H1 (cell line): Measurements from ENCODE around the gene LFNG. TPM values are rescaled to one million over a fixed set of nuclear protein-coding genes. Genes with fewer than 3 reads are reported as not detected.

Source experiments
- CTCF ChIA-PET: fragments of 300-600 bp; sonication (Branson Sonifier 250); formaldehyde crosslinking; loops from one replicate; lab custom pipeline; 2021; ENCODE audit not compliant: partially characterized antibody; lab: Charles Lee
- POLR2A ChIA-PET: fragments of 300-600 bp; sonication (Branson Sonifier 250); formaldehyde crosslinking; loops from one replicate; lab custom pipeline; 2021; ENCODE audit warnings: inconsistent platforms; ENCODE audit not compliant: partially characterized antibody; lab: Charles Lee
- DNase-seq, 2 experiments: peaks; one replicate each; pipeline versions ENCODE4 v3.0.0 to v3.0.0-alpha.2; 2010 to 2022; ENCODE audit warnings: low spot score in 2 of 2, low read depth in 1 of 2, mixed read lengths in 1 of 2
- FAIRE-seq: peaks from 2 replicates; lab custom pipeline; 2011; peaks lifted over from hg19 to GRCh38; lab: Jason Lieb, UNC
- H2AFZ ChIP-seq: 2 replicates; pipeline ENCODE4 v1.8.1; 2012; ENCODE audit warnings: low read length, inconsistent platforms
- H2AK5ac ChIP-seq: 2 replicates; pipeline ENCODE4 v1.6.1; 2013; ENCODE audit warnings: low read depth, low read length
- H2BK120ac ChIP-seq: replicated peaks from 2 replicates; pipeline ENCODE3; 2013; ENCODE audit warnings: low read depth, low read length, inconsistent platforms
- H2BK12ac ChIP-seq: 2 replicates; pipeline ENCODE4 v1.6.1; 2013; ENCODE audit warnings: low read depth, low read length
- H2BK15ac ChIP-seq: 2 replicates; pipeline ENCODE4 v1.6.1; 2013; ENCODE audit warnings: low read length
- H2BK20ac ChIP-seq: 2 replicates; pipeline ENCODE4 v1.6.1; 2013; ENCODE audit warnings: low read length
- H2BK5ac ChIP-seq: 2 replicates; pipeline ENCODE4 v1.6.1; 2013; ENCODE audit warnings: low read depth, low read length
- H3K14ac ChIP-seq: 2 replicates; pipeline ENCODE4 v1.6.1; 2013; ENCODE audit warnings: inconsistent platforms; ENCODE audit not compliant: insufficient read length
- H3K18ac ChIP-seq: 2 replicates; pipeline ENCODE4 v1.6.1; 2013; ENCODE audit warnings: low read length; ENCODE audit errors: extremely low read depth
- H3K23ac ChIP-seq: 2 replicates; pipeline ENCODE4 v1.6.1; 2013; ENCODE audit warnings: inconsistent platforms; ENCODE audit not compliant: insufficient read length
- H3K23me2 ChIP-seq: 2 replicates; pipeline ENCODE4 v1.6.1; 2013; ENCODE audit warnings: low read depth, low read length
- H3K27ac ChIP-seq: 2 replicates; pipeline ENCODE4 v1.6.1; 2011; ENCODE audit warnings: low read depth, low read length, inconsistent platforms
- H3K27me3 ChIP-seq, 4 experiments: replicated peaks in 1 of 4; 1 replicate in 1 of 4; 2 replicates in 3 of 4; pipeline versions ENCODE4 v1.6.1 to v1.8.1; 2011 to 2013; ENCODE audit warnings: low read length in 3 of 4, mild to moderate bottlenecking in 3 of 4, inconsistent platforms in 2 of 4, mixed read lengths in 2 of 4, moderate library complexity in 1 of 4; ENCODE audit not compliant: control insufficient read depth in 3 of 4, insufficient read depth in 3 of 4; ENCODE audit errors: extremely low read depth in 1 of 4
- H3K36me3 ChIP-seq, 4 experiments: 2 replicates each; pipeline versions ENCODE4 v1.6.1 to v1.8.1; 2011 to 2013; ENCODE audit warnings: mild to moderate bottlenecking in 4 of 4, low read length in 3 of 4, moderate library complexity in 2 of 4, control low read depth in 1 of 4, inconsistent platforms in 1 of 4; ENCODE audit not compliant: insufficient read depth in 4 of 4, control insufficient read depth in 2 of 4
- H3K4ac ChIP-seq: replicated peaks from 2 replicates; pipeline ENCODE3; 2013; ENCODE audit warnings: low read length, low read depth, mixed read lengths, inconsistent platforms; ENCODE audit not compliant: insufficient read length
- H3K4me1 ChIP-seq, 4 experiments: replicated peaks in 1 of 4; 1 replicate in 1 of 4; 2 replicates in 3 of 4; pipeline versions ENCODE4 v1.6.1 to v1.8.1; 2011 to 2013; ENCODE audit warnings: low read length in 3 of 4, inconsistent platforms in 2 of 4, mixed read lengths in 1 of 4; ENCODE audit not compliant: insufficient read depth in 4 of 4, control insufficient read depth in 3 of 4
- H3K4me2 ChIP-seq, 2 experiments: 2 replicates each; pipeline versions ENCODE4 v1.6.1 to v1.8.1; 2011 to 2013; ENCODE audit warnings: low read depth in 2 of 2, low read length in 2 of 2, control low read depth in 1 of 2, inconsistent platforms in 1 of 2, mild to moderate bottlenecking in 1 of 2; ENCODE audit not compliant: insufficient read depth in 1 of 2
- H3K4me3 ChIP-seq, 4 experiments: fragments of 200-600, 300-600 bp in 1 of 4; sonication (generic), shearing (Covaris generic), sonication (Bioruptor Twin) in 1 of 4; 2 replicates each; pipeline versions ENCODE4 v1.5.1 to v1.8.1; 2011 to 2016; ENCODE audit warnings: low read length in 4 of 4, low read depth in 3 of 4, control low read depth in 2 of 4, inconsistent platforms in 2 of 4, mild to moderate bottlenecking in 2 of 4, mixed read lengths in 1 of 4, moderate library complexity in 1 of 4; ENCODE audit not compliant: insufficient read depth in 2 of 4; ENCODE audit errors: extremely low read depth in 1 of 4
- H3K56ac ChIP-seq: replicated peaks from 2 replicates; pipeline ENCODE3; 2013; ENCODE audit warnings: low read depth, mild to moderate bottlenecking, mixed read lengths, low read length, inconsistent platforms; ENCODE audit not compliant: insufficient read length
- H3K79me1 ChIP-seq: 2 replicates; pipeline ENCODE4 v1.6.1; 2013; ENCODE audit warnings: low read depth, low read length, control low read depth
- H3K79me2 ChIP-seq, 2 experiments: 2 replicates each; pipeline versions ENCODE4 v1.6.1 to v1.8.1; 2012 to 2013; ENCODE audit warnings: low read length in 2 of 2, mild to moderate bottlenecking in 2 of 2, inconsistent platforms in 1 of 2; ENCODE audit not compliant: insufficient read depth in 2 of 2, control insufficient read depth in 1 of 2
- H3K9ac ChIP-seq, 4 experiments: replicated peaks in 1 of 4; 1 replicate in 1 of 4; 2 replicates in 3 of 4; pipeline versions ENCODE4 v1.6.1 to v1.8.1; 2011 to 2013; ENCODE audit warnings: low read depth in 3 of 4, low read length in 3 of 4, control low read depth in 2 of 4, mild to moderate bottlenecking in 2 of 4, moderate library complexity in 2 of 4, inconsistent platforms in 1 of 4; ENCODE audit errors: extremely low read depth in 1 of 4
- H3K9me3 ChIP-seq, 2 experiments: 2 replicates each; pipeline versions ENCODE4 v1.6.1 to v1.8.1; 2012 to 2013; ENCODE audit warnings: mild to moderate bottlenecking in 2 of 2, moderate library complexity in 2 of 2, control low read depth in 1 of 2, inconsistent platforms in 1 of 2, low read depth in 1 of 2, low read length in 1 of 2, mixed read lengths in 1 of 2; ENCODE audit not compliant: insufficient read depth in 2 of 2
- H4K20me1 ChIP-seq, 2 experiments: replicated peaks in 1 of 2; 2 replicates each; pipeline versions ENCODE3 to v1.8.1; 2011 to 2013; ENCODE audit warnings: inconsistent platforms in 2 of 2, low read length in 2 of 2, mild to moderate bottlenecking in 1 of 2; ENCODE audit not compliant: insufficient read depth in 2 of 2, control insufficient read depth in 1 of 2
- H4K5ac ChIP-seq: 2 replicates; pipeline ENCODE4 v1.6.1; 2013; ENCODE audit warnings: low read length, low read depth, mixed read lengths, inconsistent platforms; ENCODE audit not compliant: insufficient read length
- H4K8ac ChIP-seq: 2 replicates; pipeline ENCODE4 v1.8.0; 2013; ENCODE audit warnings: mild to moderate bottlenecking, moderate library complexity, low read length, inconsistent platforms; ENCODE audit not compliant: insufficient read depth; ENCODE audit errors: extremely low read depth
- H4K91ac ChIP-seq: replicated peaks from 2 replicates; pipeline ENCODE3; 2013; ENCODE audit warnings: low read length, mixed read lengths, inconsistent platforms; ENCODE audit not compliant: insufficient read length
- CEBPB ChIP-seq: IDR thresholded peaks from 2 replicates; pipeline ENCODE4 v1.6.1; 2012; ENCODE audit warnings: low read depth, low read length
- FOSL1 ChIP-seq: IDR thresholded peaks from 2 replicates; pipeline ENCODE4 v1.6.1; 2011; ENCODE audit warnings: mild to moderate bottlenecking, low read depth, low read length, moderate library complexity; ENCODE audit not compliant: insufficient read depth
- NRF1 ChIP-seq: IDR thresholded peaks from 2 replicates; pipeline ENCODE4 v1.6.1; 2011; ENCODE audit warnings: mild to moderate bottlenecking, low read depth, low read length, improper control_type of control experiment
- TEAD4 ChIP-seq: IDR thresholded peaks from 2 replicates; pipeline ENCODE4 v1.6.1; 2012; ENCODE audit warnings: low read depth, low read length, inconsistent platforms, mixed read lengths
- YY1 ChIP-seq: IDR thresholded peaks from 2 replicates; pipeline ENCODE4 v1.6.1; 2011; ENCODE audit warnings: low read depth, mild to moderate bottlenecking, low read length
- WGBS, 2 experiments: shearing (Covaris generic) in 1 of 2; methylation state at CpG; one replicate each; pipeline versions ENCODE4 v1.1.6 to v1.1.7; 2013 to 2015; ENCODE audit warnings: low lambda C conversion rate in 2 of 2, mixed read lengths in 2 of 2, inconsistent platforms in 1 of 2, low coverage in 1 of 2, missing lambda C conversion rate in 1 of 2; ENCODE audit not compliant: insufficient replicate concordance in 2 of 2, insufficient coverage in 1 of 2, insufficient read length in 1 of 2; ENCODE audit errors: extremely low coverage in 1 of 2, missing lambda C conversion rate in 1 of 2; 5-methylcytosine and 5-hydroxymethylcytosine counted together
- polyA plus RNA-seq, 7 experiments: library from polyadenylated mRNA; depleted of rRNA in 3 of 7; stranded (reverse) in 5 of 7; unstranded in 2 of 7; fragments of >200 nt in 5 of 7; fragments of 200-250 nt in 2 of 7; gene quantifications; 1 replicate in 5 of 7; 2 replicates in 1 of 7; 4 replicates in 1 of 7; pipeline versions ENCODE4 v1.2.1 to v1.2.3, GENCODE V29; 2011 to 2013; ENCODE audit warnings: missing spikeins in 2 of 7, mixed read lengths in 2 of 7
- total RNA-seq: library from RNA; stranded (reverse); fragmentation: NEBNext Ultra II Directional; extraction: Animal tissue kit (Norgen Biotek cat#: 25700); gene quantifications from 2 replicates; pipeline ENCODE4 v1.2.1, GENCODE V29; 2021
- TF ChIP-seq, protein P1 (sequence below): IDR thresholded peaks from 2 replicates; pipeline ENCODE4 v1.6.1; 2012; ENCODE audit warnings: inconsistent platforms

LFNG gene
- total and polyA plus RNA-seq, 2 of the 8 experiments (the other 6 are each of a cell fraction or from before 2014, with no cell fraction given), result 31.6 to 35.6 TPM

DNA sequence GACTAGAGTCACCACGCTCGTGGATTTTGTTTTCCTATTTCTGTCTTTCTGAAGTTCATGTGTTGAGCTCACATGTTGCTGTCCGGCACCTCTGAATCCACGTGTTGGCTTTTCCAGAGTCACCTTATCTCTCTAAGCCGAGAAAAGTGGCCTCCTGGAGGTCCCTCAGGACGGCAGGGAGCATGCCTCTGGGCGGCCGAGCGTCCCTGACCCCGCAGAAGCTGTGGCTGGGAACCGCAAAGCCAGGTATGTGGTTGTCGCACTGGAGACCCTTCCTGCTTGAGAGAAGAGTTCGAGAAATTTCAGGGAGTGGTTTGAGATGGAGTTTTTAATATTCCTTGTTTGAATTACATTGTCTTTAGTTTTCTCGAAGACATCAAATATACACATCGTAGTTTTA is 51.8 kb downstream of the LFNG start:
- H3K79me2 ChIP-seq, result no peaks in the 10 kb centered on the region
- CTCF ChIA-PET, result interaction anchor here (0.6 to 1.9 kb wide), 7 partner anchors 19 to 121 kb away, joined by 3 to 5 read pairs (median 3); no protein-coding TSS in a partner anchor
- TF ChIP-seq NRF1, result no peak
- TF ChIP-seq YY1, result no peak
- TF ChIP-seq FOSL1, result no peak
- TF ChIP-seq CEBPB, result no peak
- TF ChIP-seq, protein P1, sequence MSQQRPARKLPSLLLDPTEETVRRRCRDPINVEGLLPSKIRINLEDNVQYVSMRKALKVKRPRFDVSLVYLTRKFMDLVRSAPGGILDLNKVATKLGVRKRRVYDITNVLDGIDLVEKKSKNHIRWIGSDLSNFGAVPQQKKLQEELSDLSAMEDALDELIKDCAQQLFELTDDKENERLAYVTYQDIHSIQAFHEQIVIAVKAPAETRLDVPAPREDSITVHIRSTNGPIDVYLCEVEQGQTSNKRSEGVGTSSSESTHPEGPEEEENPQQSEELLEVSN, result no peak
- TF ChIP-seq TEAD4, result no peak
- H3K23me2 ChIP-seq, result no peaks in the 10 kb centered on the region
- H3K36me3 ChIP-seq, result no peaks in the 10 kb centered on the region
- no peak overlapping the region for H3K56ac ChIP-seq
- H3K23ac ChIP-seq, result no peak overlapping the region
- H3K4ac ChIP-seq, result no peak overlapping the region
- H3K79me1 ChIP-seq, result no peaks in the 10 kb centered on the region
- H3K18ac ChIP-seq, result no peak overlapping the region
- no peak overlapping the region for H3K4me3 ChIP-seq
- H2BK120ac ChIP-seq, result no peak overlapping the region
- no peak overlapping the region for H2BK12ac ChIP-seq
- no peak overlapping the region for H3K4me2 ChIP-seq
- no peak overlapping the region for H3K14ac ChIP-seq
- H4K91ac ChIP-seq, result no peak overlapping the region
- no peak overlapping the region for H2BK20ac ChIP-seq
- H2BK15ac ChIP-seq, result no peak overlapping the region
- WGBS, 2 experiments, result 95% methylated on average over 15 of the region's 15 CpGs; no CpG with 5 or more reads in 1 of the 2 experiments
- no peak overlapping the region for H2AK5ac ChIP-seq
- H4K5ac ChIP-seq, result no peak overlapping the region
- H3K27me3 ChIP-seq, result no peaks in the 10 kb centered on the region
- no peaks in the 10 kb centered on the region for H4K20me1 ChIP-seq
- no peaks in the 10 kb centered on the region for H3K9me3 ChIP-seq
- no peak overlapping the region for H3K27ac ChIP-seq
- POLR2A ChIA-PET, result no interaction called here
- no peak for FAIRE-seq
- H2AFZ ChIP-seq, result no peak overlapping the region
- peaks cover 0 to 4% (median 2%) of the 10 kb centered on the region in 4 experiments; a peak in 2 of 7 replicates for H3K4me1 ChIP-seq
- no peak overlapping the region for H3K9ac ChIP-seq
- H4K8ac ChIP-seq, result no peak overlapping the region
- no peak for DNase-seq
- no peak overlapping the region for H2BK5ac ChIP-seq
